Activated naive CD4-positive, alpha-beta T cell treated with anti-CD3 and anti-CD28 coated beads, Interleukin-2, amount 10 ng/mL, durations not matched to agents 7 days and 5 days (primary cell): Measurements from ENCODE around the gene PLEKHN1.

Source experiments
- CTCF ChIA-PET: fragments of 350-600 bp; sonication (Branson Sonifier 250); formaldehyde crosslinking; loops from one replicate; lab custom pipeline; 2021; ENCODE audit warnings: antibody characterized with exemption; lab: Charles Lee
- DNase-seq: peaks from one replicate; pipeline ENCODE4 v3.0.0-alpha.2; 2020
- H3K27ac Mint-ChIP-seq: one replicate; pipeline ENCODE4 v1.8.0; 2021; ENCODE audit warnings: mild to moderate bottlenecking, moderate library complexity, mixed read lengths
- H3K27me3 Mint-ChIP-seq: one replicate; pipeline ENCODE4 v1.8.0; 2021; ENCODE audit warnings: mild to moderate bottlenecking, mixed read lengths
- H3K36me3 Mint-ChIP-seq: one replicate; pipeline ENCODE4 v1.8.0; 2021; ENCODE audit warnings: mixed read lengths
- H3K4me1 Mint-ChIP-seq: one replicate; pipeline ENCODE4 v1.8.0; 2021; ENCODE audit warnings: mixed read lengths
- H3K4me3 Mint-ChIP-seq: one replicate; pipeline ENCODE4 v1.8.0; 2021; ENCODE audit warnings: mild to moderate bottlenecking, moderate library complexity, mixed read lengths
- H3K9me3 Mint-ChIP-seq: one replicate; pipeline ENCODE4 v1.8.0; 2021; ENCODE audit warnings: mixed read lengths

Gene PLEKHN1

DNA sequence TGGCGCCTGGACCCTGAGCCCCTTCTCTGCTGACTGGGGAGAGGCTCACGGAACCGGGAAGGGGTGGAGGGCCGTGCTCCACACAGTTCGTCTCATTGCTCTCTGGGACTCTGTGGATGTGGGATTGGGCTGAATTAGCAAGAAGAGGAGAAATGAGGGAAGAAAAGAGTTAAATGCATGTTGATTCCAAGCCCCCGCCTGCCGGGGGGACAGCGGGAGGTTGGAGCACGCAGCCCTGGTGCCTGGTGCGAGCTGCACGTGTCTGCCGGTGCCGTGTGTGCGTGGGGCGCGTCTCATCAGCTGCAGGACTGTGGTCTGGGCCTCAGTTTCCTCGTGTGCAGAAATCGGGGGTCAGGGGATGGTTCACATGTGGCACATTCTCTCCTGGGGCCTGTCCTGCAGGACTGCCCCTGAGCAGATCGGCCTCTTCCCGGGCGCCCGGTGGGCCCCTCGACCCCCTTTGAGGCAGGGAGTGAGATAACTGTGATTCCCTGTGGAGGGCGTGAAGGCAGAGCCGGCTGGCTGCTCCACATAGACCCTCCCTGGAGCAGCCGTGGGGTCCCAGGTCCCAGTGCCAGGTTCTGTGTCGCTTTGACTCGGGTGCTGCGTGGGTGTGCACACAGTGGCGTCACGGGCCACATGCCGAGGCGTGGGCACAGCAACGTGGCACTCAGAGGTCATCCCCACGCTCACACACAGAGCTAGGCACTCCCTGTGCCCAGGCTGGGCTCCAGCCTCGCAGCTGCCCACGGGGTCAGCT is 31.1 kb upstream of the PLEKHN1 start:
- Mint-ChIP-seq H3K27me3 (peaks cover 87% of the 10 kb centered on the region), H3K36me3 (no peaks in the 10 kb centered on the region), H3K4me3 (no peak overlapping the region), H3K9me3 (no peaks in the 10 kb centered on the region), H3K27ac (no peak overlapping the region), H3K4me1 (no peaks in the 10 kb centered on the region)
- CTCF ChIA-PET, result no interaction called here
- DNase-seq, result no peak

DNA sequence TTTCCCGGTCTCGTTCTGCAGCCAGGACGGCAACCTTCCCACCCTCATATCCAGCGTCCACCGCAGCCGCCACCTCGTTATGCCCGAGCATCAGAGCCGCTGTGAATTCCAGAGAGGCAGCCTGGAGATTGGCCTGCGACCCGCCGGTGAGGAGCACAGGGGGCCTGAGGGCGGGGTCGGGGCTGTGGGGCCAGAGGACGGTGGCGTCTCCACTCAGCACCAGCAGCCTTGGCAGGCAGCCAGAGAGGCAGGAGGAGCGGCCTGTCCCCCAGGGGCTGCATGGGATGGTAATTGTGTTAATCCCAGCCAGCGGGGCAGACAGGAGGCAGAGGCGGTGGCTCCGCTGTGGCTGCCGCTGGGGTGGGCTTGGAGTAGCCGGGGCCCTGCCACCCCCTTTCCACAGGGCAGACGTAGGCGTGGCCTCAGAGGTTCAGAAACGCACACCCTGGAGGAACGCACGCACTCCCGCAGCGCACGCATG is 30.5 kb upstream of the PLEKHN1 start:
- H3K36me3 Mint-ChIP-seq, result no peaks in the 10 kb centered on the region
- no peaks in the 10 kb centered on the region for H3K9me3 Mint-ChIP-seq
- CTCF ChIA-PET, result no interaction called here
- peaks cover 87% of the 10 kb centered on the region for H3K27me3 Mint-ChIP-seq
- H3K4me3 Mint-ChIP-seq, result no peak overlapping the region
- H3K4me1 Mint-ChIP-seq, result peaks cover 2% of the 10 kb centered on the region
- H3K27ac Mint-ChIP-seq, result no peak overlapping the region
- DNase-seq, result no peak

DNA sequence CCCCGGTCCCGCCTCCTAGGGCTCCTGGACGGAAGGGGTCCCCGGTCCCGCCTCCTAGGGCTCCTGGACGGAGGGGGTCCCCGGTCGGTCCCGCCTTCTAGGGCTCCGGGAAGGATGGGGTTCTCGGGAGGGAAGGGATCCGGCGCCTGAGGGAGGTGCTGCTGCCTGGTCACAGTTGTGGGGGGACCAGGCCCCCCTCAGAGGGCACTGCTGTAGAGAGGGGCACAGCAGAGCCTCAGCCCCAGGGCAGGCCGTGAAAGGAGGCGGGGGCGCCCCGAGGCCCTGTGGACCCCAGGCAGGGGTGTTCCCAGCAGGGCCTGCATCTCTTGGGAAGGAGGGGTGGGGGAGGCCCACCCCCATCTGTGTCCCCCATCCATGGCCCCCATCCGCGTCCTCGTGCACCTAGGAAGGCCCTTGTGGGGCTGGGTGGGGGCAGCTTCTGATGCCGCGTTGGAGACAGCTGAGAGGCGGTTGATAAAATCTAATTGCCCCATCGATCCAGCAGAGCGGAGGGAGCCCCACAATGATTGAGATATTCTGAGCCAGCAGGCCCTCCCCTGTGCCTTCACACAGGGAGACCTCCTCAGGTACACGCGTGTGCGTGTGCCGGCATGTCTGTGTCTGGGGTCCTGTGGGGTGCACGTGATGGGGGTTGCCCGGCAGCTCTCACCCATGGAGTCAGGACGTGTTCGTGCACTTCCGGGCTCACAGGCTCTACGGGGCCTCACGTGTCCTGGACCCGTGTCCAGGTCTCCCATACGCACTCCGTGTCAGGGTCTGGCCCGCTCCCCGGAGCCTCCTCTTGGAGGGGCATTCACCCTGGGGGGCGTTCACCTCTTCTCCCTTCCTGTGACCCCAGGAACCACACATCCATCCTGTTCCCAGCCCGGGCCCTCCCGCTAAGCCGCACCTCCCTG is 29.7 kb upstream of the PLEKHN1 start:
- CTCF ChIA-PET, result no interaction called here
- H3K4me3 Mint-ChIP-seq, result no peak overlapping the region
- H3K27me3 Mint-ChIP-seq, result peaks cover 88% of the 10 kb centered on the region
- H3K36me3 Mint-ChIP-seq, result no peaks in the 10 kb centered on the region
- H3K27ac Mint-ChIP-seq, result no peak overlapping the region
- DNase-seq, result no peak
- H3K4me1 Mint-ChIP-seq, result peaks cover 7% of the 10 kb centered on the region
- no peaks in the 10 kb centered on the region for H3K9me3 Mint-ChIP-seq

DNA sequence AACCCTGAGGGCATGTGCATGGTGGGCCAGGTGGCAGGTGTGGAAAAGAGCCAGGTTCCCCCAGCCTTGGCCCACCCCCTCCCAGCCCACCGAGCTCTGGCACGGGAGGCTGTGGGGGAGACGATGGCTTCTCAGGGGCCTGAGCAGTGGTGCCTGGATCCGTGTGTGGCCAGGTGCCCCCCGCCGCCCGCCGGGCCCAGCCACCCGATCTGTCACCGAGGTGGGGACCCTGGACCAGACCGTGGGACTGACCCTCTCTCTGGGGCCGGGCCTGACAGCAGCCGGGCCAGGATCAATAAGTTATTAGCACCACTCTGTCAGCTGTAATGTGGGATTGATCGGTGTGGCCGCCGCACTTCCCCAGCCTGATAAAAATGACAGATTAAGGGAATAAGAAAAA is 28.8 kb upstream of the PLEKHN1 start:
- CTCF ChIA-PET, result interaction anchor here (1.0 to 1.3 kb wide), 3 partner anchors 35 to 76 kb away, joined by 3 to 5 read pairs (median 4); partner anchors contain the start of gene ISG15
- H3K4me3 Mint-ChIP-seq, result no peak overlapping the region
- no peaks in the 10 kb centered on the region for H3K9me3 Mint-ChIP-seq
- no peaks in the 10 kb centered on the region for H3K36me3 Mint-ChIP-seq
- no peak for DNase-seq
- H3K27ac Mint-ChIP-seq, result no peak overlapping the region
- H3K4me1 Mint-ChIP-seq, result peaks cover 7% of the 10 kb centered on the region
- peaks cover 84% of the 10 kb centered on the region for H3K27me3 Mint-ChIP-seq

DNA sequence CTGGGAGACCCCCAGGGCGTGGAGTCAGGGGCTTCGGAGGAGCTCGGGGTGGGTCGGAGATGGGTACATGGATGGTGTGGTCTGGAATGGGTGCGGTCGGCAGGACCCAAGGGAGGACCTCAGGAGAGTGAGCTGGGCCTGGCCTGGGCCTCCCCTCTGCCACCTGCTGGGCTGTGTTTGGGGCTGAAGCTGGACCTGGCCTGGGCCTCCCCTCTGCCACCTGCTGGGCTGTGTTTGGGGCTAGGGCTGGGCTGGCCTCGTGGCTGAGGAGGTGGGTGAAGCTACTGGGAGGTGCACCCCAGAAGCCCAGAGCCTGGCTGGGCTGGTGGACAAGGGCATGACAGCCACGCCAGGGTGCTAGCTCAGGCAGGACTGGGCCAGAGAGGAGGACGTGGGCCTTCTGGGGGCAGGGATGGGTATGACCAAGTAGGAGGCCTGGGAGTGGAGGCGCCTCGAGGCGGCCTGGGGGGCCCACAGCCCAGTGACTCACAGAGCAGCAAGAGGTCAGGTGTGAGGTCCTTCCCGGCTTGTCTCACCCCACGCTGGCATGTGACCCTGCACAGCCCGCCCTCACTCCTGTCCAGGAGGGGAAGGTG is 28.1 kb upstream of the PLEKHN1 start:
- CTCF ChIA-PET, result interaction anchor here (1.0 to 1.3 kb wide), 4 partner anchors 32 to 75 kb away, joined by 3 to 5 read pairs (median 4); partner anchors contain the start of gene ISG15
- H3K36me3 Mint-ChIP-seq, result no peaks in the 10 kb centered on the region
- no peak overlapping the region for H3K4me3 Mint-ChIP-seq

DNA sequence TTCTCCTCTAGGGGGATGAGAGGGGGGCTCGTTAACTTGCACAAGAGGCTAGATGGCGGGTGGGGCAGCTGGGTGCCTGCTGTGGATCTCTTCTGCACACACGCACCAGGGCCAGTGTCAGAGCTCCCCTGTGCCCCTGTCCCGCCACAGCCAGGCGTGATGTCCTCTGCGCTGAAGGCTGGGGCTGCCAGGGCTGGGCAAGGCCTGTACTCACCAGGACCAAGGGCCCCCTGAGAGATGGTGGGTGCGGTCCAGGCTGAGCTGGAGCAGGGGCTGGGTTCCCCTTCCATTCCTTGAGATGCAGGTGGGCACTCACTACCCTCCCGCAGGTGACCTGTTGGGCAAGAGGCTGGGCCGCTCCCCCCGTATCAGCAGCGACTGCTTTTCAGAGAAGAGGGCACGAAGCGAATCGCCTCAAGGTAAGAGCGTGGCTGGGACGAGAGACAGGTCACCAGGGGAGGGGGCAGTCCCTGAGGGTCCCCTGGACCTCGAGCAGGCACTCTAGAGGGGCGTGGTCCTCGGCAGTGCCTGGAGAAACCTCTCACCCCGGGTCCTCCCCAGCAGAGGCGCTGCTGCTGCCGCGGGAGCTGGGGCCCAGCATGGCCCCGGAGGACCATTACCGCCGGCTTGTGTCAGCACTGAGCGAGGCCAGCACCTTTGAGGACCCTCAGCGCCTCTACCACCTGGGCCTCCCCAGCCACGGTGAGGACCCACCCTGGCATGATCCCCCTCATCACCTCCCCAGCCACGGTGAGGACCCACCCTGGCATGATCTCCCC is 27.4 kb upstream of the PLEKHN1 start:
- Mint-ChIP-seq H3K27ac (peak overlapping the region; percentile 28), H3K4me3 (no peak overlapping the region), H3K9me3 (no peaks in the 10 kb centered on the region), H3K4me1 (peaks cover 7% of the 10 kb centered on the region), H3K27me3 (peaks cover 86% of the 10 kb centered on the region), H3K36me3 (no peaks in the 10 kb centered on the region)
- no peak for DNase-seq
- CTCF ChIA-PET, result interaction anchor here (1.0 to 2.3 kb wide), 7 partner anchors 8 to 75 kb away, joined by 3 to 5 read pairs (median 5); partner anchors contain the start of gene ISG15

More for the DNA sequence above, 28.1 kb upstream of the PLEKHN1 start:
- Mint-ChIP-seq H3K9me3 (no peaks in the 10 kb centered on the region), H3K4me1 (peaks cover 7% of the 10 kb centered on the region), H3K27me3 (peaks cover 86% of the 10 kb centered on the region), H3K27ac (no peak overlapping the region)
- peak; percentile 39 for DNase-seq

DNA sequence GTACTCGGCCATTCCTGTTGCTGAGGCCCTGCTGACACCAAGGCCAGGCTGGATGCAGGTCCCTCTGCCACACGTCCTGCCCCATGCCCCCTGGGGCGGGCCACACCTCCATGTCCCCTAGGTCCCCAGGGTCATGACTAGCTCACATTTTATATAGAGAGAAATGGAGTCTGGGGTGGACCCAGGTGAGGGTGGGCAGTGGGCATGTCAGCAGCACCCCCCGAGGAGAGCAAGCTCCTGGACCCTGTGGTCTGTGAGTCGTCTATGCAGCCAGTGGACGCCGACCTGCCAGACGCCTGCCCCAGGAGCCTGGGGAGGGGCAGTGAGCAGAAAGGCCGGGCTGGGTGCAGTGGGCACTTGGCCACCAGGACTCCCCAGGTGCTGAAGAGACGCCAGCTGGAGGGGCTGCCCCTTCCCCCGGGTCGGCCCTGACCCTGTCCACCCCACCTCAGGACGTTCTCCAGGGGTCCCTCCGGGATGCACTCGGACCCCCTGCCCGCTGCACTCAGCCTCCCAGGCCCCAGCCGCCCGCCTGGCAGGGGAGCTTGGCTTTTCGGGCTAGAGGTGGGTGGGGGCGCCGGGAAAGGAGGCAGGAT is 26.7 kb upstream of the PLEKHN1 start:
- Mint-ChIP-seq H3K27me3 (peaks cover 91% of the 10 kb centered on the region), H3K4me3 (no peak overlapping the region), H3K9me3 (no peaks in the 10 kb centered on the region), H3K27ac (peak overlapping the region; percentile 28), H3K36me3 (no peaks in the 10 kb centered on the region), H3K4me1 (peaks cover 7% of the 10 kb centered on the region)
- CTCF ChIA-PET, result interaction anchor here (1.0 to 2.3 kb wide), 4 partner anchors 9 to 37 kb away, joined by 3 to 5 read pairs (median 4); no protein-coding TSS in a partner anchor
- no peak for DNase-seq

DNA sequence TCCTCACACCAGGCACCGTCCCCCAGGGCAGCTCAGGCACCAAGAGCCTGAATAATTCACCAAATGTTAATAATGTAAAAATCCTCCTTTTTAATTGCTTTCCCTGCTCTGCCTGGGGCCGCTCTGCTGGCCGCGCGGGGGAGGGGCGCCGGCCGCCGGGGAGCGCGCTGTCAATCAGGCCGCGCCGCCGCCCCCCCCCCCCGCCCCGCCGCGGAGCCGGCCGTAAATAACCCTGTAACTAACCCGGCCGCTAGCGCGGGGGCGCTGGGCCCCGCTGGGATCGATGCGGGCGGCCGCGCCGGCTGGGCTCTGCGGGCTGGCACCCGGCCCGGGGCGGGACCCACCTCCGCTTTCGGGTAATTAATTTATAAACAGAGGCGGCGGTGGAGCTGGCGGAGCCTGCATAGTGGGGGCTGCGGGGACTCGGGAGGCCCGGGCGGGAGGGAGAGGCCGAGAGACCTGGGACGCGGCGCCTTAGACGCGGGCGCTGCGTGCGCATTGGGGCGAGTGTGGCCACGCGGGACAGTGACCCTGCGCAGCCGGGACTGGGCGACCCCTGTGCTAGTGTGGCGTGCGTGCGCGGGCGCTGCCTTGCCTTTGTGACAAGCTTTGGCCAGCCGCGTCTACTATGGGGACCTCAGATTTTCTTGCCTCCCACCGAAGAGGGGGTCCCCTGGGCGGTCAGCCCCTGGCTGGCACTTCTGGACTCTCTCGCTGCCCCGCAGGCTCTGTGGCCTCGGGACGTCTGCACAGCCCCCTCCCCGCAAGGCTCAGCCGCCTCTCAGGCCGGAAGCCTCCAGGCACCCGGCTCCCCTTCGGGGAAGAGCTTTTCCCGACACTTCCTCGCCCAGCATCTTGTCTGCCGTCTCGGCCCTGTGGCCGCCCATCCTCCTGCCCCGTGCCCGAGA is 25.9 kb upstream of the PLEKHN1 start:
- H3K36me3 Mint-ChIP-seq, result peaks cover 4% of the 10 kb centered on the region
- DNase-seq, result no peak
- H3K27me3 Mint-ChIP-seq, result peaks cover 90% of the 10 kb centered on the region
- CTCF ChIA-PET, result interaction anchor here (1.0 to 2.3 kb wide), 5 partner anchors 10 to 36 kb away, joined by 3 to 5 read pairs (median 4); no protein-coding TSS in a partner anchor
- peaks cover 7% of the 10 kb centered on the region for H3K4me1 Mint-ChIP-seq
- no peaks in the 10 kb centered on the region for H3K9me3 Mint-ChIP-seq
- H3K27ac Mint-ChIP-seq, result no peak overlapping the region
- H3K4me3 Mint-ChIP-seq, result peak overlapping the region; percentile 28

DNA sequence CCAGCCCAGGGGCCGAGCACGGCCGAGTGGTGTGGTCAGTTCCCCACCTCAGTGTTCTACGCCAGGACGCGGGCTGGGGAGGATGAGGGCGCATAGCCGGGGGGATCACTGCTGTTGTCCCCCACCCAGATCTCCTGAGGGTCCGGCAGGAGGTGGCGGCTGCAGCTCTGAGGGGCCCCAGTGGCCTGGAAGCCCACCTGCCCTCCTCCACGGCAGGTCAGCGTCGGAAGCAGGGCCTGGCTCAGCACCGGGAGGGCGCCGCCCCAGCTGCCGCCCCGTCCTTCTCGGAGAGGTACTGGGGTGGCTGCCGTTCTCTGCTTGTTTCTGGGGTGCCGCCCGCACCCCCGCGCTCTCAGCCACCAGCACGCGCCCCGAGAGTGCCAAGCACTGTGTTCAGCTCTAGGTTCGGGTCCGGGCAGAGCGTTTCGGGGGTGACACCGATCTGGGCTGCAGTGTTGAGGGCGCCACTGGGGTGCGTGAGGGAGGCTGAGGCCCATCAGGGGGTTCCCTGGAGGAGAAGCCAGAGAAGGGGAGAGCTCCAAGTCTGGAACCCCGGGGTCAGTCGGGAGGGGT is 25.2 kb upstream of the PLEKHN1 start:
- CTCF ChIA-PET, result interaction anchor here (1.2 to 2.3 kb wide), 2 partner anchors 10 to 36 kb away, joined by 4 to 5 read pairs; no protein-coding TSS in a partner anchor
- Mint-ChIP-seq H3K36me3 (peaks cover 10% of the 10 kb centered on the region), H3K4me1 (peaks cover 7% of the 10 kb centered on the region), H3K27me3 (peaks cover 90% of the 10 kb centered on the region), H3K4me3 (peak overlapping the region; percentile 28), H3K9me3 (no peaks in the 10 kb centered on the region), H3K27ac (no peak overlapping the region)
- no peak for DNase-seq

DNA sequence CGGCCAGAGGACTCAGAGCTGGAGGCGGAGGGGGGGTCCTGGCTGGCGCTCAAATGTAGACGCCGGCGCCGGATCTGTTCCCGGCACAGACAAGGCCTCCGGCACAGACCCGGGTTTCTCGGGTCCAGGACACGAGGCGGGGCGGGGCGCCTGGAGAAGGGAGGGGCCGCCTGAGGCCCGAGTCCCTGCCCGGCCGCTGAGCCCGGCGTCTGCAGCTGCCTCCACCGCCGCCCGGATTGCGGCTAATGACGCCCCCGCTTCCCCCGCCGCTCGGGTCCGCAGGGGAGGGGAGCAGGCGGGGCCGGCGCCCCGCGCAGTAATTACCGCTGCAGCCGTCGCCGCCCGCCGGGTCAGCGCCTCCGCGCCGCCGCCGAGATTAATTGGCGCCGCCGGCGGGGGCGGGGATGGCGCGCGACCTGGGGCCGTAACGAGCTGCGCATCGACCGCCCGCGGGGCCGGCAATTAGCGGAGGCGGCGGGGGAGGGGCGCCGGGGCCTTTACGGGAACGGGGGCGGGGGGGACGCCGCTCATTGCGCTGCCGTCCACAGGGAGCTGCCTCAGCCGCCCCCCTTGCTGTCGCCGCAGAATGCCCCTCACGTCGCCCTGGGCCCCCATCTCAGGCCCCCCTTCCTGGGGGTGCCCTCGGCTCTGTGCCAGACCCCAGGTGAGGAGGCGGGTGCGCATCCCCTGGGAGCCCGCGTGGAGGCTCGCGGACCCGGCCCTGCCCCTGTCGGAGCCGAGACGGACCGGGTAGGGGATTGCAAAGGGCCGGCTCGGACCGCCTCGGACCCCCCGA is 24.5 kb upstream of the PLEKHN1 start:
- CTCF ChIA-PET, result interaction anchor here (0.9 to 1.2 kb wide), 2 partner anchors 11 to 36 kb away, joined by 3 to 4 read pairs; no protein-coding TSS in a partner anchor
- Mint-ChIP-seq H3K27ac (no peak overlapping the region), H3K27me3 (peaks cover 84% of the 10 kb centered on the region), H3K36me3 (peaks cover 10% of the 10 kb centered on the region), H3K9me3 (no peaks in the 10 kb centered on the region), H3K4me1 (peaks cover 7% of the 10 kb centered on the region), H3K4me3 (no peak overlapping the region)
- DNase-seq, result peak; percentile 39

DNA sequence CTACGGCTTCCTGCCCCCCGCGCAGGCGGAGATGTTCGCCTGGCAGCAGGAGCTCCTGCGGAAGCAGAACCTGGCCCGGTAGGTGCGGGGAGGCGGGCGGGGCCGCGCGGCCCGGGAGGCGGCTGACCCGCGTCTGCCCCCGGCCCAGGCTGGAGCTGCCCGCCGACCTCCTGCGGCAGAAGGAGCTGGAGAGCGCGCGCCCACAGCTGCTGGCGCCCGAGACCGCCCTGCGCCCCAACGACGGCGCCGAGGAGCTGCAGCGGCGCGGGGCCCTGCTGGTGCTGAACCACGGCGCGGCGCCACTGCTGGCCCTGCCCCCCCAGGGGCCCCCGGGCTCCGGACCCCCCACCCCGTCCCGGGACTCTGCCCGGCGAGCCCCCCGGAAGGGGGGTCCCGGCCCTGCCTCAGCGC is 23.9 kb upstream of the PLEKHN1 start:
- peaks cover 79% of the 10 kb centered on the region for H3K27me3 Mint-ChIP-seq
- H3K36me3 Mint-ChIP-seq, result peaks cover 15% of the 10 kb centered on the region
- H3K4me1 Mint-ChIP-seq, result peaks cover 7% of the 10 kb centered on the region
- H3K27ac Mint-ChIP-seq, result no peak overlapping the region
- no peak for DNase-seq
- H3K9me3 Mint-ChIP-seq, result no peaks in the 10 kb centered on the region
- no peak overlapping the region for H3K4me3 Mint-ChIP-seq
- CTCF ChIA-PET, result interaction anchor here (0.9 kb wide), 1 partner anchor 36 kb away, joined by 3 read pairs; no protein-coding TSS in a partner anchor
